ENCODE results near the gene ZGPAT.

- TF ChIP-seq CTCF (IDR thresholded peaks at IDR 0.05) = no peak
- TF ChIP-seq POLR2A (IDR thresholded peaks at IDR 0.05) = no peak
- no peak for TF ChIP-seq POLR2AphosphoS5 (IDR thresholded peaks at IDR 0.05)
- TF ChIP-seq EP300 (IDR thresholded peaks at IDR 0.05) = no peak
Measured at GRCh38 chr20:63755933-63756647, 48.3 kb downstream of the ZGPAT start.
